WTC11 (cell line): ENCODE measurements around the gene FGF23. TPM values are rescaled to one million over a fixed set of nuclear protein-coding genes. Genes with fewer than 3 reads are reported as not detected.

ENCODE experiments used
- ATAC-seq: fragments of 200-7000 bp; cut with Tn5 transposase; 2 replicates; pipeline ENCODE4 v1.10.0; 2021; ENCODE audit warnings: mild to moderate bottlenecking, moderate library complexity
- CTCF ChIA-PET: fragments of 300-600 bp; sonication (Branson Sonifier 250); formaldehyde crosslinking; loops from one replicate; lab custom pipeline; 2021; ENCODE audit warnings: antibody characterized with exemption; lab: Charles Lee
- POLR2A ChIA-PET: fragments of 350-600 bp; sonication (Branson Sonifier 250); formaldehyde crosslinking; loops from one replicate; lab custom pipeline; 2021; ENCODE audit warnings: antibody characterized with exemption; lab: Charles Lee
- DNase-seq: peaks from one replicate; pipeline ENCODE4 v3.0.0; 2021; ENCODE audit warnings: low spot score
- H3K27ac Mint-ChIP-seq: 2 replicates; pipeline ENCODE4 v1.8.0; 2021; ENCODE audit warnings: mixed read lengths
- H3K27me3 Mint-ChIP-seq: 2 replicates; pipeline ENCODE4 v1.8.0; 2021; ENCODE audit warnings: low read depth, mild to moderate bottlenecking, moderate library complexity, mixed read lengths
- H3K36me3 Mint-ChIP-seq: 2 replicates; pipeline ENCODE4 v1.8.0; 2021; ENCODE audit warnings: mixed read lengths
- H3K4me1 Mint-ChIP-seq: 2 replicates; pipeline ENCODE4 v1.8.0; 2022; ENCODE audit warnings: mixed read lengths
- H3K4me3 Mint-ChIP-seq: 2 replicates; pipeline ENCODE4 v1.8.0; 2021; ENCODE audit warnings: mild to moderate bottlenecking, moderate library complexity, mixed read lengths
- H3K9me3 Mint-ChIP-seq: 2 replicates; pipeline ENCODE4 v1.8.0; 2021; ENCODE audit warnings: mixed read lengths
- ATF1 ChIP-seq: sonication (generic); formaldehyde crosslinking; IDR thresholded peaks from 2 replicates; pipeline ENCODE4 v1.8.1; 2023; ENCODE audit warnings: mild to moderate bottlenecking, moderate library complexity, missing genetic modification reagents
- ATF3 ChIP-seq: sonication (generic); formaldehyde crosslinking; conservative IDR thresholded peaks from 2 replicates; pipeline ENCODE4 v1.8.1; 2022; ENCODE audit warnings: mild to moderate bottlenecking, missing genetic modification reagents
- CTCF ChIP-seq: fragments of 200-600 bp; IDR thresholded peaks from 2 replicates; pipeline ENCODE4 v1.8.0; 2022; ENCODE audit warnings: antibody characterized with exemption
- E2F5 ChIP-seq: sonication (generic); formaldehyde crosslinking; IDR thresholded peaks from 2 replicates; pipeline ENCODE4 v1.8.1; 2022; ENCODE audit warnings: mild to moderate bottlenecking, moderate library complexity, missing genetic modification reagents
- EMX1 ChIP-seq: fragments of 250-450 bp; sonication (Bioruptor Pico); IDR thresholded peaks from 2 replicates; pipeline ENCODE4 v1.8.0; 2021; ENCODE audit warnings: mild to moderate bottlenecking
- ERG ChIP-seq: fragments of 250-450 bp; sonication (Bioruptor Pico); IDR thresholded peaks from 2 replicates; pipeline ENCODE4 v1.8.0; 2021; ENCODE audit warnings: mild to moderate bottlenecking
- GTF2I ChIP-seq: fragments of 250-450 bp; sonication (Bioruptor Pico); conservative IDR thresholded peaks from 2 replicates; pipeline ENCODE4 v1.4.0; 2021; ENCODE audit warnings: mild to moderate bottlenecking
- IRF1 ChIP-seq: sonication (generic); formaldehyde crosslinking; IDR thresholded peaks from 2 replicates; pipeline ENCODE4 v1.8.0; 2023; ENCODE audit warnings: missing genetic modification reagents
- JUN ChIP-seq: sonication (generic); formaldehyde crosslinking; IDR thresholded peaks from 2 replicates; pipeline ENCODE4 v1.8.0; 2023; ENCODE audit warnings: mild to moderate bottlenecking, missing genetic modification reagents
- NR1H2 ChIP-seq: sonication (generic); formaldehyde crosslinking; IDR thresholded peaks from 2 replicates; pipeline ENCODE4 v1.9.0; 2021; ENCODE audit warnings: mild to moderate bottlenecking, moderate library complexity, missing genetic modification reagents
- PREB ChIP-seq: sonication (generic); formaldehyde crosslinking; IDR thresholded peaks from 2 replicates; pipeline ENCODE4 v1.8.1; 2022; ENCODE audit warnings: mild to moderate bottlenecking, missing genetic modification reagents, moderate library complexity, borderline replicate concordance
- TEAD1 ChIP-seq: sonication (generic); formaldehyde crosslinking; IDR thresholded peaks from 2 replicates; pipeline ENCODE4 v1.8.0; 2022; ENCODE audit warnings: mild to moderate bottlenecking, missing genetic modification reagents
- ZBTB43 ChIP-seq: sonication (generic); formaldehyde crosslinking; IDR thresholded peaks from 2 replicates; pipeline ENCODE4 v1.8.1; 2023; ENCODE audit warnings: mild to moderate bottlenecking, missing genetic modification reagents
- ZNF138 ChIP-seq: sonication (generic); formaldehyde crosslinking; conservative IDR thresholded peaks from 2 replicates; pipeline ENCODE4 v1.8.1; 2022; ENCODE audit warnings: mild to moderate bottlenecking, moderate library complexity, missing genetic modification reagents
- ZNF219 ChIP-seq: sonication (generic); formaldehyde crosslinking; IDR thresholded peaks from 2 replicates; pipeline ENCODE4 v1.8.0; 2023; ENCODE audit warnings: missing genetic modification reagents, mild to moderate bottlenecking, borderline replicate concordance
- ZNF263 ChIP-seq: sonication (generic); formaldehyde crosslinking; IDR thresholded peaks from 2 replicates; pipeline ENCODE4 v1.8.1; 2022; ENCODE audit warnings: low read depth, mild to moderate bottlenecking, moderate library complexity, missing genetic modification reagents
- ZNF281 ChIP-seq: sonication (generic); formaldehyde crosslinking; IDR thresholded peaks from 2 replicates; pipeline ENCODE4 v1.8.0; 2023; ENCODE audit warnings: mild to moderate bottlenecking, missing genetic modification reagents
- ZNF317 ChIP-seq: sonication (generic); formaldehyde crosslinking; IDR thresholded peaks from 2 replicates; pipeline ENCODE4 v1.8.1; 2023; ENCODE audit warnings: low read depth, mild to moderate bottlenecking, moderate library complexity, missing genetic modification reagents, borderline replicate concordance
- ZNF532 ChIP-seq: fragments of 250-450 bp; sonication (Bioruptor Pico); IDR thresholded peaks from 2 replicates; pipeline ENCODE4 v1.9.0; 2021; ENCODE audit warnings: mild to moderate bottlenecking, borderline replicate concordance
- ZNF671 ChIP-seq: fragments of 250-450 bp; sonication (Bioruptor Pico); IDR thresholded peaks from 2 replicates; pipeline ENCODE4 v1.8.0; 2021; ENCODE audit warnings: mild to moderate bottlenecking
- total RNA-seq: library from RNA; stranded (reverse); gene quantifications from 3 replicates; pipeline ENCODE4 v1.2.3, GENCODE V29; 2021

Gene FGF23
- total RNA-seq, 1 experiment from 2014 or later: 0.24 TPM

GRCh38 chr12:4387607-4388006, 8.1 kb upstream of the FGF23 start:
- H3K36me3 Mint-ChIP-seq: no peaks in the 10 kb centered on the region
- ATAC-seq (no peak), DNase-seq (no peak)
- H3K9me3 Mint-ChIP-seq: no peaks in the 10 kb centered on the region
- no peak overlapping the region for H3K4me3 Mint-ChIP-seq
- POLR2A ChIA-PET: no interaction called here
- H3K27me3 Mint-ChIP-seq: no peaks in the 10 kb centered on the region; the same call in 1 of the 2 replicates
- CTCF ChIA-PET: no interaction called here
- no peak overlapping the region for H3K27ac Mint-ChIP-seq
- 0 out of 2 replicates have a peak, but pooled peaks cover 6% of the 10 kb centered on the region for H3K4me1 Mint-ChIP-seq
- TF ChIP-seq ZNF219 (CRISPR knock-in tag) (no peak), PREB (CRISPR knock-in tag) (no peak), EMX1 (CRISPR knock-in tag) (no peak), TEAD1 (no peak), CTCF (no peak), ZNF671 (no peak), ATF1 (CRISPR knock-in tag) (no peak), ZBTB43 (CRISPR knock-in tag) (no peak), ZNF532 (CRISPR knock-in tag) (no peak), E2F5 (CRISPR knock-in tag) (no peak), ZNF317 (no peak), GTF2I (no peak), JUN (no peak), NR1H2 (no peak), ZNF281 (CRISPR knock-in tag) (no peak), ZNF138 (CRISPR knock-in tag) (no peak), IRF1 (no peak), ZNF263 (no peak), ERG (CRISPR knock-in tag) (no peak), ATF3 (no peak)
